Type B pancreatic cell (in vitro differentiated cells): ENCODE measurements around the gene GZMB. TPM values are rescaled to one million over a fixed set of nuclear protein-coding genes. Genes with fewer than 3 reads are reported as not detected.

Source experiments
- DNase-seq: peaks from one replicate; pipeline ENCODE4 v3.0.0; 2021; ENCODE audit warnings: mixed read lengths; ENCODE audit not compliant: unreplicated experiment; ENCODE audit errors: extremely low spot score
- H3K27ac Mint-ChIP-seq: 2 replicates; pipeline ENCODE4 v1.8.0; 2021; ENCODE audit warnings: mild to moderate bottlenecking, mixed read lengths
- H3K27me3 Mint-ChIP-seq: 2 replicates; pipeline ENCODE4 v1.8.0; 2021; ENCODE audit warnings: mixed read lengths
- H3K36me3 Mint-ChIP-seq: 2 replicates; pipeline ENCODE4 v1.8.0; 2021; ENCODE audit warnings: mixed read lengths
- H3K4me1 Mint-ChIP-seq: one replicate; pipeline ENCODE4 v1.8.0; 2021; ENCODE audit warnings: mixed read lengths; ENCODE audit not compliant: unreplicated experiment
- H3K4me3 Mint-ChIP-seq: 2 replicates; pipeline ENCODE4 v1.8.0; 2021; ENCODE audit warnings: mild to moderate bottlenecking, mixed read lengths
- H3K9me3 Mint-ChIP-seq: 2 replicates; pipeline ENCODE4 v1.8.0; 2021; ENCODE audit warnings: mixed read lengths
- CTCF ChIP-seq: fragments of 200-600 bp; sonication (generic); conservative IDR thresholded peaks from 2 replicates; pipeline ENCODE4 v1.5.0; 2021; ENCODE audit warnings: antibody characterized with exemption, mild to moderate bottlenecking
- total RNA-seq: library from RNA; stranded (reverse); gene quantifications from 2 replicates; pipeline ENCODE4 v1.2.1, GENCODE V29; 2021; ENCODE audit warnings: low replicate concordance

The GZMB gene
- total RNA-seq, 1 donor from 2014 or later: not detected

- no peak for DNase-seq
- no peak overlapping the region for H3K27ac Mint-ChIP-seq
- H3K27me3 Mint-ChIP-seq: no peaks in the 10 kb centered on the region
- H3K4me1 Mint-ChIP-seq: no peaks in the 10 kb centered on the region
- TF ChIP-seq CTCF: no peak
- H3K4me3 Mint-ChIP-seq: no peak overlapping the region
- H3K36me3 Mint-ChIP-seq: no peaks in the 10 kb centered on the region
- H3K9me3 Mint-ChIP-seq: no peaks in the 10 kb centered on the region
These were observed 21.8 kb downstream of the GZMB start for GRCh38 chr14:24612196-24612595.

GRCh38 chr14:24609655-24610344 is 24.2 kb downstream of the GZMB start, which contains the start of gene GZMH:
TSS of gene GZMH (minus strand) at chr14:24609685. CDS start at chr14:24609613, 72 bp downstream.
- Mint-ChIP-seq H3K9me3 (no peaks in the 10 kb centered on the region), H3K4me3 (no peak within 1 kb of the TSS), H3K27ac (no peak within 1 kb of the TSS), H3K27me3 (no peaks in the 10 kb centered on the region), H3K36me3 (no peaks in the 10 kb centered on the region), H3K4me1 (no peaks in the 10 kb centered on the region)
- DNase-seq: no peak
- no peak for TF ChIP-seq CTCF

DNA sequence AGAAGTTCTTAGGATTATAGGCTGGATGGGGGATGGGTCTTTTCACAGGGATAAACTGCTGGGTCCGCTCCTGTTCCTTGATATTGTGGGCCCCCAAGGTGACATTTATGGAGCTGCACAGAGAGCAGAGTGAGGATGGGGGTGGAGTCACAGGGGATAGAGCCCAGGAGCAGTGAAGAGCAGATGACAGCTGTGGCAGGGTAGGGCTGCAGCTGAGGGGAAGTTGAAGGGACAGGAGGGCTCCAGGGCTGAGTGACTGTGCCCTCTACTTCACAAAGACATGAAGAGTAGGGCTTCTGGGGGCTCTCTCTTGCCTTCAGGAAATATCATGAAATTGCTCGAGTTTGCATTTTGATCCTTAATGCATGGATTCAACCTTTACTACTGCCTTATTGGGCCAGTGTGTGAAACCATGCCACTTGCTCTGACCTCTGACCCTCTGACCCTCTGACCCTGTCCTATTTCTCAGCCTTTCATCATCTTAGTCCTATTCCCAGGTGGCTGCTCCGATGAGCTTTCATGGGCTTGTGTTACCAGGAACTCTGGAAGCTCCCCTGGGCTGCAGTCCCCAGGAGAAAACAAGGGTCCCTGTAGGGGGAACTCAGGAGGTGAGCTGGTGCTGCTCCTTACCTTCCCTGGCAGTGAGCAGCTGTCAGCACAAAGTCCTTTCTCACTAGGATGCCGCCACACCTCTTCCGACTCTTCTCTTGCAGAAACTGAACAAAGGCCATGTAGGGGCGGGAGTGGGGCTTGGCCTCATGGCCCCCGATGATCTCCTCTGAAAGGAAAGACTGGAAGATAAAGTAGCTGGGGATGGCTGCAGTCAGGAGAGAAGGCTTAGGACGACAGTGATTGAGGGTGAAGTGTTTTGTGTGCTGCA is 26.1 kb downstream of the GZMB start:
- Mint-ChIP-seq H3K9me3 (no peaks in the 10 kb centered on the region), H3K4me1 (no peaks in the 10 kb centered on the region)

DNA sequence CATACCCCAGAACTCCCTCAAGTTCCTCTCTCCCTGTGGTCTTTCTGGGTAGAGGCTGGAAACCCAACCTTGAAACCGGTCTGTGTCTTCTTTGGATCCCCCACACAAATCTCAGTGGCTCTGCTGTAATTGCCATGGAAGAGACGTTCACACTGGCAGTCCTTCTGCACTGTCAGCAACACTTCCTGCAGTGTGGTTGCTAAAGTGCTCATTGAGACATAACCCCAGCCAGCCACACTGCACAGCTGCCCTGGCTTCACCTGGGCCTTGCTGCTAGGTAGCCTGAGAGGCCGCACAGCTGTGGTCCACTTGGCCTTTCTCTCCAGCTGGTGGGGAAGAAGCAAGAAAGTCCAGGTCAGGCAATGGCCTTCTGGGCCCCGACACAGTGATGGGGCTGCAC is 26.9 kb downstream of the GZMB start:
- no peak overlapping the region for H3K27ac Mint-ChIP-seq
- no peak overlapping the region for H3K4me3 Mint-ChIP-seq
- H3K27me3 Mint-ChIP-seq: no peaks in the 10 kb centered on the region
- H3K9me3 Mint-ChIP-seq: no peaks in the 10 kb centered on the region
- no peak for TF ChIP-seq CTCF
- H3K36me3 Mint-ChIP-seq: no peaks in the 10 kb centered on the region
- DNase-seq: no peak
- no peaks in the 10 kb centered on the region for H3K4me1 Mint-ChIP-seq

More for the DNA sequence above, 26.1 kb downstream of the GZMB start:
- no peak for TF ChIP-seq CTCF
- DNase-seq: no peak
- Mint-ChIP-seq H3K36me3 (no peaks in the 10 kb centered on the region), H3K4me3 (no peak overlapping the region), H3K27me3 (no peaks in the 10 kb centered on the region), H3K27ac (no peak overlapping the region)

DNA sequence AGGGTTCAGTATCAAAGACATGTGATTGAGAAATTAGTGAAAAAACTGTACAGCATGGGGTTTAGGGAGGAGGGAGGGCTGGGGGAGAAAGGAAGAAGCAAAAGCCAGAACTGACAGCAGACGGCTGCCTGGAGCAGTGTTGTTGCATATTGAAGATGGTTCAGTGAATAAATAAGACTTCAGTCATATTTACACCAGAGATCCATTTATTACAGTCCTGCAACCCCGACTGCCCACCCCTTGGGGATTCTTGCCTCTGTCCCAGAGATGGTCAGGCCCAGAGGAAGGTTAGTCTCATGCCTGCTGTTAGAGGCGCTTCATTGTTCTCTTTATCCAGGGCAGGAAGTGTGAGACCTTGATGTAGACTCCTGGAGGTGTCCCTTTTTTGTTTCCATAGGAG is 27.7 kb downstream of the GZMB start:
- H3K9me3 Mint-ChIP-seq: no peaks in the 10 kb centered on the region
- H3K27ac Mint-ChIP-seq: no peak overlapping the region
- no peak for TF ChIP-seq CTCF
- H3K27me3 Mint-ChIP-seq: no peaks in the 10 kb centered on the region
- H3K4me3 Mint-ChIP-seq: no peak overlapping the region
- DNase-seq: no peak
- no peaks in the 10 kb centered on the region for H3K36me3 Mint-ChIP-seq
- no peaks in the 10 kb centered on the region for H3K4me1 Mint-ChIP-seq
